Uterus (tissue), 4 donors: ENCODE data around the gene GUCA2A. TPM values are rescaled to one million over a fixed set of nuclear protein-coding genes. Genes with fewer than 3 reads are reported as not detected.

Source experiments
- DNase-seq, 2 donors: peaks; one replicate each; pipeline ENCODE4 v3.0.0-alpha.2; 2019 to 2020
- H3K27ac ChIP-seq, 2 donors: fragments of 200-600 bp; sonication (generic); 1 replicate in 1 of 2; 2 replicates in 1 of 2; pipeline ENCODE4 v1.5.1; 2016 to 2018
- H3K27me3 ChIP-seq, 2 donors: fragments of 200-600 bp; sonication (generic); one replicate each; pipeline ENCODE4 v1.5.1; 2018 to 2019; ENCODE audit warnings: control low read depth in 1 of 2
- H3K36me3 ChIP-seq, 2 donors: fragments of 200-600 bp; sonication (generic); one replicate each; pipeline ENCODE4 v1.5.1; 2019; ENCODE audit warnings: control low read depth in 1 of 2
- H3K4me1 ChIP-seq, 2 donors: fragments of 200-600 bp; sonication (generic); one replicate each; pipeline ENCODE4 v1.5.1; 2018 to 2019; ENCODE audit warnings: control low read depth in 1 of 2
- H3K4me3 ChIP-seq, 2 donors: fragments of 200-600 bp; sonication (generic); 1 replicate in 1 of 2; 2 replicates in 1 of 2; pipeline ENCODE4 v1.5.1; 2018 to 2019; ENCODE audit warnings: mild to moderate bottlenecking in 1 of 2
- H3K9me3 ChIP-seq, 2 donors: fragments of 200-600 bp; sonication (generic); one replicate each; pipeline ENCODE4 v1.5.1; 2019; ENCODE audit warnings: control low read depth in 1 of 2
- POLR2A ChIP-seq, 2 donors: fragments of 450-650 bp; IDR thresholded peaks; one replicate each; pipeline ENCODE4 v1.6.1; 2016; ENCODE audit warnings: antibody characterized with exemption in 2 of 2, mild to moderate bottlenecking in 1 of 2, moderate library complexity in 1 of 2
- intact Hi-C: fragments of 100-400 bp; cut with DNase I; formaldehyde crosslinking; loops from one replicate; pipeline ENCODE4 v1.15.1; 2023; ENCODE audit warnings: low total_unique reads
- total RNA-seq, 4 donors: library from RNA; depleted of rRNA in 3 of 4; stranded (reverse); fragments of >200 nt in 3 of 4; gene quantifications; one replicate each; pipeline versions ENCODE4 v1.1.0 to v1.2.4, GENCODE V29; 2014 to 2023
- TF ChIP-seq, protein P1 (sequence below), 4 experiments: fragments of 200-600 bp in 2 of 4; fragments of 450-650 bp in 2 of 4; sonication (generic) in 2 of 4; IDR thresholded peaks; one replicate each; pipeline ENCODE4 v1.5.1; 2016 to 2019; ENCODE audit warnings: antibody characterized with exemption in 4 of 4, mild to moderate bottlenecking in 2 of 4, moderate library complexity in 1 of 4
- donor health status: DM: yes; HTN: yes; CAD: no.

Gene GUCA2A
- total RNA-seq, 4 donors from 2014 or later, result not detected

DNA sequence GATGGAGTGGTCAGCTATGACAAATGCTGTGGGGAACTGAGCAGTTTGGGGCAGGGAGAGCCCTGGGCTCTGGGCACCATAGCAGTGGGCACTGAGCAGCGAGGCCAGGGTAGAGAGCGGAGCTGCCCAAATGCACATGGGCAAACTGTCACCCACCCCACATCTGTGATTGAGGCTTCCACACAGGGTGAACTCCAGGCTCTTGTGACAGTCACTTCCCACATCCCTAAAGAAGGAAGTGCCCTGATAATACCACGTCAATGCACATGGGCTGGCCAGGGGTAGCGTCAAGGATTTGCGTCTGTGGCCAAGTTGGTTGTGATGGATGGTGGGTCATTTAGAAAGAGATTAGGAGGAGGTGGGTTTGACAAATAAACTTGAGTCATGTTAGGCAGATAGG is 13.9 kb downstream of the GUCA2A start:
- H3K4me3 ChIP-seq, result no peak overlapping the region

GRCh38 chr1:42148166-42148565 is 16.4 kb downstream of the GUCA2A start:
- Histone ChIP-seq H3K36me3 (no peaks in the 10 kb centered on the region), H3K4me1 (no peaks in the 10 kb centered on the region), H3K4me3 (no peak overlapping the region), H3K9me3 (no peaks in the 10 kb centered on the region), H3K27ac (no peak overlapping the region), H3K27me3 (peaks cover 0 to 6% of the 10 kb centered on the region in 2 donors)
- intact Hi-C loops, result no loop called here
- TF ChIP-seq, protein P1, sequence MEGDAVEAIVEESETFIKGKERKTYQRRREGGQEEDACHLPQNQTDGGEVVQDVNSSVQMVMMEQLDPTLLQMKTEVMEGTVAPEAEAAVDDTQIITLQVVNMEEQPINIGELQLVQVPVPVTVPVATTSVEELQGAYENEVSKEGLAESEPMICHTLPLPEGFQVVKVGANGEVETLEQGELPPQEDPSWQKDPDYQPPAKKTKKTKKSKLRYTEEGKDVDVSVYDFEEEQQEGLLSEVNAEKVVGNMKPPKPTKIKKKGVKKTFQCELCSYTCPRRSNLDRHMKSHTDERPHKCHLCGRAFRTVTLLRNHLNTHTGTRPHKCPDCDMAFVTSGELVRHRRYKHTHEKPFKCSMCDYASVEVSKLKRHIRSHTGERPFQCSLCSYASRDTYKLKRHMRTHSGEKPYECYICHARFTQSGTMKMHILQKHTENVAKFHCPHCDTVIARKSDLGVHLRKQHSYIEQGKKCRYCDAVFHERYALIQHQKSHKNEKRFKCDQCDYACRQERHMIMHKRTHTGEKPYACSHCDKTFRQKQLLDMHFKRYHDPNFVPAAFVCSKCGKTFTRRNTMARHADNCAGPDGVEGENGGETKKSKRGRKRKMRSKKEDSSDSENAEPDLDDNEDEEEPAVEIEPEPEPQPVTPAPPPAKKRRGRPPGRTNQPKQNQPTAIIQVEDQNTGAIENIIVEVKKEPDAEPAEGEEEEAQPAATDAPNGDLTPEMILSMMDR (IDR thresholded peaks at IDR 0.05), result no peak
- no peak for TF ChIP-seq POLR2A (IDR thresholded peaks at IDR 0.05)
- DNase-seq, result no peak

More for the DNA sequence above, 13.9 kb downstream of the GUCA2A start:
- H3K36me3 ChIP-seq, result no peaks in the 10 kb centered on the region
- H3K9me3 ChIP-seq, result no peaks in the 10 kb centered on the region
- H3K4me1 ChIP-seq, result no peaks in the 10 kb centered on the region
- peaks cover 0 to 6% of the 10 kb centered on the region in 2 donors for H3K27me3 ChIP-seq
- H3K27ac ChIP-seq, result no peak overlapping the region
- DNase-seq, result no peak
- TF ChIP-seq, protein P1 (IDR thresholded peaks at IDR 0.05), result no peak
- TF ChIP-seq POLR2A (IDR thresholded peaks at IDR 0.05), result no peak
- intact Hi-C loops, result no loop called here

DNA sequence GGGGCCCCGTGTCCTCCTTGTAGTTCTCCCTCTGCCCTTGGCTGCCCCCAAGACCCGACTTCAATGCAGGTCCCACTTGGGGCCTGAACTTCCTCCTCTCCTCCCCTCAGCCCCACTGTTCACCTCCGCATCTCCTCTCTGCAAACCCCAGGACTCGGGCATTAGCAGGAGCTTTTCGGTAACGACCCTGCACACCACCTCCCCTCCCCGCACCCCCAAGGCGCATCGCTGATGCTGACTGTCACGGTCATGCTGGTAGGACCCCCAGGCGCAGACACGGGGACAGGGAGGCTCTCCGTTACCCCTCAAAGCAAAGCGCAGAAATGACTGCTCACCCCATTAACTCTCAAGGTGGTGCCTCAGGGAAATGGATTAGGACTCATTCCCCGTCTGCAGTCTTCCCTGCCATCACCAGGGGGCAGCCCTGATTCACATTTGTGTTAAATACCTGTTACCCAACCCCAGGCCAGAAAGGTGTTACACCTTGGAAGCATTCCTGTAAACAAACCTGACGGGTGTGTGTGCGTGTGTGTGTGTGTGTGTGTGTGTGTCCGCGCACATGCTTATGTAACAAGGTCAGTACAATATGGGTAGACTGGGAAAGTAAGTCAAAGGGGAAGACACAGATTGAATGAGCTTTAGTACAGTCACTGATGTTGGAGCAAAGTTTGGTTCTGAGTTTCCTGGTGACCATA is 17.8 kb downstream of the GUCA2A start:
- Histone ChIP-seq H3K27me3 (peaks cover 0 to 6% of the 10 kb centered on the region in 2 donors), H3K36me3 (no peaks in the 10 kb centered on the region), H3K4me1 (no peaks in the 10 kb centered on the region), H3K27ac (no peak overlapping the region), H3K9me3 (no peaks in the 10 kb centered on the region), H3K4me3 (no peak overlapping the region)
- intact Hi-C loops, result no loop called here
- TF ChIP-seq, protein P1 (IDR thresholded peaks at IDR 0.05), result peak; percentile 63 to 77 (median 72)
- no peak for TF ChIP-seq POLR2A (IDR thresholded peaks at IDR 0.05)
- peak; percentile 54 to 58 for DNase-seq

- no peak for TF ChIP-seq POLR2A (IDR thresholded peaks at IDR 0.05)
- TF ChIP-seq, protein P1 (IDR thresholded peaks at IDR 0.05), result no peak
- Histone ChIP-seq H3K4me3 (no peak overlapping the region), H3K9me3 (no peaks in the 10 kb centered on the region), H3K27me3 (peaks cover 0 to 6% of the 10 kb centered on the region in 2 donors), H3K36me3 (no peaks in the 10 kb centered on the region), H3K27ac (no peak overlapping the region), H3K4me1 (no peaks in the 10 kb centered on the region)
- intact Hi-C loops, result no loop called here
- no peak for DNase-seq
These were observed 18.6 kb downstream of the GUCA2A start for GRCh38 chr1:42145764-42146625.

DNA sequence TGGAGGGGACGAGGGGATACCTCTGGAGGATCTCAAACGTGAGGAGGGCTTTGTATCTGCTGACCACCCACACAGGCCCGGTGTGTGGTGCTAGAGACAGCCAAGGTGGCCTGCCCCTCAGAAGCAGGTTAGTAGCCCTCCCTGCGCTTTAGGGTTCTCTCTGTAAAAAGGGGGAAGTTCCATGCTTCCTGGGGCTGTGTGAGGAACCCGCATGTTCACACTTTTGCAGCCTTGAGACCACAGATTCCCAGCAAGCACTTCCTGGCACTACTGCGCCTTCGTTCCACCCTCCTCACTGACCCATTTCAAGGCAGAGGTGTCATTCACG is 19.2 kb downstream of the GUCA2A start:
- no peak overlapping the region for H3K4me3 ChIP-seq
- no peak overlapping the region for H3K27ac ChIP-seq
- DNase-seq, result no peak
- H3K4me1 ChIP-seq, result no peaks in the 10 kb centered on the region
- intact Hi-C loops, result no loop called here
- no peak for TF ChIP-seq POLR2A (IDR thresholded peaks at IDR 0.05)
- TF ChIP-seq, protein P1 (IDR thresholded peaks at IDR 0.05), result no peak
- no peaks in the 10 kb centered on the region for H3K9me3 ChIP-seq
- peaks cover 0 to 6% of the 10 kb centered on the region in 2 donors for H3K27me3 ChIP-seq
- H3K36me3 ChIP-seq, result no peaks in the 10 kb centered on the region
